Pancreas (tissue), 10 donors: ENCODE data around the gene STYX. TPM values are rescaled to one million over a fixed set of nuclear protein-coding genes. Genes with fewer than 3 reads are reported as not detected.
A peak's percentile ranks its signal among the peaks of the same experiment; 100 is the strongest.

ENCODE experiments used
- ATAC-seq, 4 donors: fragments of 200-7000 bp; cut with Tn5 transposase; one replicate each; pipeline versions ENCODE4 v1.8.0 to v1.9.1; 2020; ENCODE audit warnings: mild to moderate bottlenecking in 4 of 4, moderate library complexity in 4 of 4
- DNase-seq, 6 donors: peaks; one replicate each; pipeline ENCODE4 v3.0.0-alpha.2; 2020
- FAIRE-seq: peaks from 2 replicates; lab custom pipeline; 2012; peaks lifted over from hg19 to GRCh38; lab: Jason Lieb, UNC
- H3K27ac ChIP-seq, 4 donors: fragments of 200-600 bp; sonication (generic); 1 replicate in 3 of 4; 2 replicates in 1 of 4; pipeline versions ENCODE4 v1.5.0 to v1.8.0; 2020
- H3K27me3 ChIP-seq, 4 donors: fragments of 200-600 bp; one replicate each; pipeline ENCODE4 v1.8.0; 2021
- H3K36me3 ChIP-seq, 3 donors: fragments of 200-600 bp; sonication (generic) in 1 of 3; one replicate each; pipeline versions ENCODE4 v1.5.0 to v1.8.0; 2020 to 2021
- H3K4me1 ChIP-seq, 3 donors: fragments of 200-600 bp; one replicate each; pipeline ENCODE4 v1.8.0; 2021
- H3K4me3 ChIP-seq, 4 donors: fragments of 200-600 bp; sonication (generic) in 2 of 4; one replicate each; pipeline versions ENCODE4 v1.5.0 to v1.8.0; 2020 to 2021
- H3K9me3 ChIP-seq, 4 donors: fragments of 200-600 bp; one replicate each; pipeline ENCODE4 v1.8.0; 2021
- CTCF ChIP-seq, 4 donors: fragments of 200-600 bp; sonication (generic) in 3 of 4; IDR thresholded peaks; one replicate each; pipeline versions ENCODE4 v1.5.0 to v1.8.0; 2021; ENCODE audit warnings: antibody characterized with exemption in 4 of 4
- WGBS, 2 donors: extraction: QIAGEN DNeasy Blood & Tissue Kit; methylation state at CpG; one replicate each; pipeline ENCODE4 v1.1.7; 2013; 5-methylcytosine and 5-hydroxymethylcytosine counted together
- intact Hi-C, 3 donors: fragments of 100-400 bp; cut with DNase I; formaldehyde crosslinking; loops; one replicate each; pipeline versions ENCODE4 v1.11.1 to v1.14.2; 2022
- polyA plus RNA-seq, 2 donors: library from polyadenylated mRNA; stranded (reverse); fragments of 200-250 nt; gene quantifications; one replicate each; pipeline ENCODE4 v1.2.3, GENCODE V29; 2013
- total RNA-seq, 6 donors: library from RNA; stranded (reverse); fragmentation: NEBNext Ultra II Directional in 4 of 6; extraction: Animal tissue kit (Norgen Biotek cat#: 25700) in 4 of 6; gene quantifications; one replicate each; pipeline versions ENCODE4 v1.2.1 to v1.2.4, GENCODE V29; 2021 to 2023
- donor health status: healthy with polysubstance abuse.
- donor health status: DM: no; HTN: no; CAD: no; lungs with moderate emphysema.
- donor health status: DM: no; HTN: no; CAD: no.
- donor health status: control.
- donor health status: control.
- donor health status: Bipolar disorder and iron deficiency.
- donor health status: DM: yes; HTN: yes; CAD: no.
- donor health status: DM: no; HTN: no; CAD: no.
- donor health status: DM: no; HTN: no; CAD: no.
- donor health status: DM: yes; HTN: yes; CAD: no.

The STYX gene
- total and polyA plus RNA-seq, 8 donors = 2.9 to 7.8 (median 5.1) TPM

- Histone ChIP-seq H3K9me3 (no peaks in the 10 kb centered on the region), H3K4me1 (peaks cover 13 to 36% (median 35%) of the 10 kb centered on the region in 3 donors), H3K36me3 (no peaks in the 10 kb centered on the region), H3K4me3 (peak within 1 kb of the TSS; percentile 63 to 84 (median 74)), H3K27ac (peak within 1 kb of the TSS; percentile 95 to 98 (median 96)), H3K27me3 (no peaks in the 10 kb centered on the region)
- ATAC-seq (peak; percentile 88 to 93 (median 92)), DNase-seq (peak; percentile 86 to 93 (median 88)), FAIRE-seq (no peak)
- TF ChIP-seq CTCF (IDR thresholded peaks at IDR 0.05) = no peak
- intact Hi-C loops = no loop called here
- WGBS, 2 donors = 1% methylated on average over 64 to 78 of the region's 78 CpGs
Measured at GRCh38 chr14:52695481-52696091, 34.4 kb upstream of the STYX start, which contains the start of gene ERO1A. TSS of gene ERO1A (minus strand) at chr14:52695558. CDS start at chr14:52695481, 77 bp downstream.

- DNase-seq = no peak
- Histone ChIP-seq H3K9me3 (no peaks in the 10 kb centered on the region), H3K27me3 (no peaks in the 10 kb centered on the region), H3K4me1 (peaks cover 7 to 20% (median 14%) of the 10 kb centered on the region in 3 donors), H3K36me3 (no peaks in the 10 kb centered on the region), H3K27ac (peak overlapping the region; percentile 4 to 87 (median 63)), H3K4me3 (no peak overlapping the region)
- no peak for TF ChIP-seq CTCF (IDR thresholded peaks at IDR 0.05)
- FAIRE-seq = peak; percentile 13
- 2 to 10% methylated on average over 2 of the region's 2 CpGs for WGBS, 2 donors
- peak; percentile 73 to 87 (median 82) for ATAC-seq
- intact Hi-C loops = no loop called here
Measured at GRCh38 chr14:52700701-52701172, 29.2 kb upstream of the STYX start.

- 56 to 62% methylated on average over 3 of the region's 3 CpGs for WGBS, 2 donors
- Histone ChIP-seq H3K4me3 (no peak overlapping the region), H3K4me1 (peaks cover 8 to 20% (median 15%) of the 10 kb centered on the region in 3 donors), H3K9me3 (no peaks in the 10 kb centered on the region), H3K27ac (peak overlapping the region; percentile 4 to 87 (median 63)), H3K36me3 (no peaks in the 10 kb centered on the region), H3K27me3 (no peaks in the 10 kb centered on the region)
- intact Hi-C loops = no loop called here
- no peak for DNase-seq
- TF ChIP-seq CTCF (IDR thresholded peaks at IDR 0.05) = no peak
- peak; percentile 3 to 10 (median 8) for ATAC-seq
- no peak for FAIRE-seq
Measured at GRCh38 chr14:52701223-52701622, 28.7 kb upstream of the STYX start.

- FAIRE-seq (no peak), DNase-seq (peak in 1 of 6 donors; percentile 52), ATAC-seq (peak in 1 of 4 donors; percentile 27)
- Histone ChIP-seq H3K36me3 (no peaks in the 10 kb centered on the region), H3K4me1 (peaks cover 11 to 23% (median 21%) of the 10 kb centered on the region in 3 donors), H3K9me3 (no peaks in the 10 kb centered on the region), H3K27me3 (no peaks in the 10 kb centered on the region), H3K4me3 (no peak overlapping the region), H3K27ac (no peak overlapping the region)
- intact Hi-C loops = no loop called here
- WGBS, 2 donors = 67% methylated on average over 3 of the region's 3 CpGs
- no peak for TF ChIP-seq CTCF (IDR thresholded peaks at IDR 0.05)
Measured at GRCh38 chr14:52703225-52703624, 26.7 kb upstream of the STYX start.

GRCh38 chr14:52703664-52704063, 26.3 kb upstream of the STYX start:
- intact Hi-C loops = no loop called here
- whole genome bisulfite sequencing, 2 donors = 77 to 89% methylated on average over 2 of the region's 2 CpGs
- Histone ChIP-seq H3K4me1 (peaks cover 14 to 28% (median 25%) of the 10 kb centered on the region in 3 donors), H3K27me3 (no peaks in the 10 kb centered on the region), H3K36me3 (no peaks in the 10 kb centered on the region), H3K27ac (no peak overlapping the region), H3K4me3 (no peak overlapping the region), H3K9me3 (no peaks in the 10 kb centered on the region)
- TF ChIP-seq CTCF (IDR thresholded peaks at IDR 0.05) = no peak
- no peak for FAIRE-seq
- ATAC-seq = no peak
- DNase-seq = no peak
